Fibroblast of the aortic adventitia (primary cell): Measurements from ENCODE around the gene ELP1. TPM values are rescaled to one million over a fixed set of nuclear protein-coding genes. Genes with fewer than 3 reads are reported as not detected.
"Not testable (repeated sequence)": the region's sequence is repeated elsewhere in the genome, so short reads cannot be mapped to it uniquely, and the experiment has no call there.

ENCODE experiments used
- DNase-seq: peaks from one replicate; pipeline ENCODE4 v3.0.0-alpha.2; 2010; ENCODE audit warnings: low read depth
- H3K4me3 ChIP-seq: 2 replicates; pipeline ENCODE4 v1.5.1; 2011; ENCODE audit warnings: low read depth, mild to moderate bottlenecking, control low read depth, low read length, moderate library complexity
- CTCF ChIP-seq: IDR thresholded peaks from 2 replicates; pipeline ENCODE4 v1.5.1; 2011; ENCODE audit warnings: mild to moderate bottlenecking, low read length, control low read depth, inconsistent platforms; ENCODE audit not compliant: insufficient read depth
- total RNA-seq: library from RNA; depleted of rRNA; stranded (reverse); fragments of >200 nt; gene quantifications from 2 replicates; pipeline ENCODE4 v1.2.3, GENCODE V29; 2012; ENCODE audit warnings: low replicate concordance

The ELP1 gene
- total RNA-seq, 1 donor: 32.3 TPM

- DNase-seq: no peak
- no peak overlapping the region for H3K4me3 ChIP-seq
- no peak for TF ChIP-seq CTCF
These were observed 78.4 kb downstream of the ELP1 start for GRCh38 chr9:108855529-108855886.

- no peak for TF ChIP-seq CTCF
- no peak for DNase-seq
- H3K4me3 ChIP-seq: no peak overlapping the region
These were observed 79.0 kb downstream of the ELP1 start for GRCh38 chr9:108854641-108855528.

GRCh38 chr9:108854094-108854493, 79.8 kb downstream of the ELP1 start:
- no peak for TF ChIP-seq CTCF
- no peak for DNase-seq
- H3K4me3 ChIP-seq: no peak overlapping the region

GRCh38 chr9:108852079-108852478, 81.8 kb downstream of the ELP1 start:
- no peak for DNase-seq
- no peak for TF ChIP-seq CTCF
- H3K4me3 ChIP-seq: no peak overlapping the region

- no peak overlapping the region for H3K4me3 ChIP-seq
- TF ChIP-seq CTCF: no peak
- DNase-seq: no peak
These were observed 82.8 kb downstream of the ELP1 start for GRCh38 chr9:108851138-108851537.

- peak; percentile 35 for DNase-seq
- TF ChIP-seq CTCF: peak; percentile 19
- H3K4me3 ChIP-seq: no peak overlapping the region
These were observed 83.5 kb downstream of the ELP1 start for GRCh38 chr9:108850293-108850897.

- H3K4me3 ChIP-seq, DNase-seq: not testable (repeated sequence)
These were observed 85.6 kb downstream of the ELP1 start for GRCh38 chr9:108848296-108848695.
